H1 (cell line): Measurements from ENCODE around the gene PTMA. TPM values are rescaled to one million over a fixed set of nuclear protein-coding genes. Genes with fewer than 3 reads are reported as not detected.

Experiments used
- KDM4A ChIP-seq: IDR thresholded peaks from one replicate; pipeline ENCODE4 v1.7.1; 2012; ENCODE audit warnings: low read depth, mild to moderate bottlenecking, moderate library complexity, low read length, inconsistent platforms; ENCODE audit not compliant: severe bottlenecking
- SUZ12 ChIP-seq: fragments of 200-600 bp; sonication (generic); IDR thresholded peaks from 2 replicates; pipeline ENCODE4 v1.6.1; 2012; ENCODE audit warnings: mild to moderate bottlenecking, inconsistent platforms, low read length, moderate library complexity, mixed read lengths
- polyA plus RNA-seq, 7 experiments: library from polyadenylated mRNA; depleted of rRNA in 3 of 7; stranded (reverse) in 5 of 7; unstranded in 2 of 7; fragments of >200 nt in 5 of 7; fragments of 200-250 nt in 2 of 7; gene quantifications; 1 replicate in 5 of 7; 2 replicates in 1 of 7; 4 replicates in 1 of 7; pipeline versions ENCODE4 v1.2.1 to v1.2.3, GENCODE V29; 2011 to 2013; ENCODE audit warnings: missing spikeins in 2 of 7, mixed read lengths in 2 of 7
- total RNA-seq: library from RNA; stranded (reverse); fragmentation: NEBNext Ultra II Directional; extraction: Animal tissue kit (Norgen Biotek cat#: 25700); gene quantifications from 2 replicates; pipeline ENCODE4 v1.2.1, GENCODE V29; 2021
- TF ChIP-seq, protein P1 (sequence below): fragments of 300-600 bp; sonication (generic); IDR thresholded peaks from 2 replicates; pipeline ENCODE4 v1.7.1; 2012; ENCODE audit warnings: low read length, moderate library complexity, mild to moderate bottlenecking, inconsistent platforms; ENCODE audit not compliant: insufficient replicate concordance
- TF ChIP-seq, protein P2 (sequence below): IDR thresholded peaks from 2 replicates; pipeline ENCODE4 v1.6.1; 2012; ENCODE audit warnings: inconsistent platforms
- TF ChIP-seq, protein P3 (sequence below): IDR thresholded peaks from 2 replicates; pipeline ENCODE4 v1.6.1; 2011; ENCODE audit warnings: low read depth, mild to moderate bottlenecking, low read length; ENCODE audit not compliant: insufficient read depth

Gene PTMA
- total and polyA plus RNA-seq, 2 of the 8 experiments (the other 6 are each of a cell fraction or from before 2014, with no cell fraction given): 683 to 2,680 TPM

DNA sequence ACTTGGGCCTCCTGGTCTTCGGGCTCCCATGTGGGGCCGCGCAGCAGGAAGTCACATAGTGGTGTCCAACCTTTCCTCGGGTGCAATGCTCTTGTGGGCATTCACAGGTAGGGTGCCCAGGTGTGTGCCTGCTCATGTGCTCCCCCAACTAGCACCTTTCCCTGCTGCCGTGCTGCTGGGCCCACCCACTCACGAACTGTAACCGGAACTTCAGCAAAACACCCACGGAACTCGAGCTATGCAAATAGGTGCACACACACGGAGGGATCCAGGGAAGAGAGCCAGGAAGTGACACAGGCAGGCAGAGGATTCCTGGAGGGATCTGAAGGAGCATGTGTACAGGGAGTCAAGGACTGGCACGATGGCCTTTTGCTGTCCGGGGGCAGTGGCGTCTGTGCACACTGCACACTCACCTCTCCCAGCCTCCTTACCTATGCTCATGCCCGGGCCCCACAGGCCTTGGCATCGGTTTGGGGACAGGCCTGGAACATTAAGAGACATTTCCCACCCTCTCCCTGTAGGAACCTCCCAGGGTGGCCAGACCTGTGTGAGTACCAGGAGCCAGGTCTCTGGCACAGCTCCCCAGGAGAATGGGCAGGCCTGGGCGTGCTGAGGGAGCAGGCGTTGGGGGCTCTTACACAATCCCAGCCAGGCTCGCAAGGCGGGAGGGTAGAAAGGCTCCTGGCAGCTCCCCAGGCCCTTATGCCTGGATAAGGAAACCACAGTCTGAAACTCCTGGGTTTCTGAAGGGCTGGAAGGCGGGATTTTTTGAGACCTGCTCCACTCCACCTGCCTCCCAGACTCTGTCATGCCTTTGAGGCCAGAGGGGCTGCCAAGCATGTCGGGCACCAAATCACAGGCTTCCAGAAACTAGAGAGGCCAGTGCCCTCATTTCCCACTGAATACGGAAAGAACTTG lies 6.6 kb upstream of the PTMA start (continued):
- TF ChIP-seq, protein P1, sequence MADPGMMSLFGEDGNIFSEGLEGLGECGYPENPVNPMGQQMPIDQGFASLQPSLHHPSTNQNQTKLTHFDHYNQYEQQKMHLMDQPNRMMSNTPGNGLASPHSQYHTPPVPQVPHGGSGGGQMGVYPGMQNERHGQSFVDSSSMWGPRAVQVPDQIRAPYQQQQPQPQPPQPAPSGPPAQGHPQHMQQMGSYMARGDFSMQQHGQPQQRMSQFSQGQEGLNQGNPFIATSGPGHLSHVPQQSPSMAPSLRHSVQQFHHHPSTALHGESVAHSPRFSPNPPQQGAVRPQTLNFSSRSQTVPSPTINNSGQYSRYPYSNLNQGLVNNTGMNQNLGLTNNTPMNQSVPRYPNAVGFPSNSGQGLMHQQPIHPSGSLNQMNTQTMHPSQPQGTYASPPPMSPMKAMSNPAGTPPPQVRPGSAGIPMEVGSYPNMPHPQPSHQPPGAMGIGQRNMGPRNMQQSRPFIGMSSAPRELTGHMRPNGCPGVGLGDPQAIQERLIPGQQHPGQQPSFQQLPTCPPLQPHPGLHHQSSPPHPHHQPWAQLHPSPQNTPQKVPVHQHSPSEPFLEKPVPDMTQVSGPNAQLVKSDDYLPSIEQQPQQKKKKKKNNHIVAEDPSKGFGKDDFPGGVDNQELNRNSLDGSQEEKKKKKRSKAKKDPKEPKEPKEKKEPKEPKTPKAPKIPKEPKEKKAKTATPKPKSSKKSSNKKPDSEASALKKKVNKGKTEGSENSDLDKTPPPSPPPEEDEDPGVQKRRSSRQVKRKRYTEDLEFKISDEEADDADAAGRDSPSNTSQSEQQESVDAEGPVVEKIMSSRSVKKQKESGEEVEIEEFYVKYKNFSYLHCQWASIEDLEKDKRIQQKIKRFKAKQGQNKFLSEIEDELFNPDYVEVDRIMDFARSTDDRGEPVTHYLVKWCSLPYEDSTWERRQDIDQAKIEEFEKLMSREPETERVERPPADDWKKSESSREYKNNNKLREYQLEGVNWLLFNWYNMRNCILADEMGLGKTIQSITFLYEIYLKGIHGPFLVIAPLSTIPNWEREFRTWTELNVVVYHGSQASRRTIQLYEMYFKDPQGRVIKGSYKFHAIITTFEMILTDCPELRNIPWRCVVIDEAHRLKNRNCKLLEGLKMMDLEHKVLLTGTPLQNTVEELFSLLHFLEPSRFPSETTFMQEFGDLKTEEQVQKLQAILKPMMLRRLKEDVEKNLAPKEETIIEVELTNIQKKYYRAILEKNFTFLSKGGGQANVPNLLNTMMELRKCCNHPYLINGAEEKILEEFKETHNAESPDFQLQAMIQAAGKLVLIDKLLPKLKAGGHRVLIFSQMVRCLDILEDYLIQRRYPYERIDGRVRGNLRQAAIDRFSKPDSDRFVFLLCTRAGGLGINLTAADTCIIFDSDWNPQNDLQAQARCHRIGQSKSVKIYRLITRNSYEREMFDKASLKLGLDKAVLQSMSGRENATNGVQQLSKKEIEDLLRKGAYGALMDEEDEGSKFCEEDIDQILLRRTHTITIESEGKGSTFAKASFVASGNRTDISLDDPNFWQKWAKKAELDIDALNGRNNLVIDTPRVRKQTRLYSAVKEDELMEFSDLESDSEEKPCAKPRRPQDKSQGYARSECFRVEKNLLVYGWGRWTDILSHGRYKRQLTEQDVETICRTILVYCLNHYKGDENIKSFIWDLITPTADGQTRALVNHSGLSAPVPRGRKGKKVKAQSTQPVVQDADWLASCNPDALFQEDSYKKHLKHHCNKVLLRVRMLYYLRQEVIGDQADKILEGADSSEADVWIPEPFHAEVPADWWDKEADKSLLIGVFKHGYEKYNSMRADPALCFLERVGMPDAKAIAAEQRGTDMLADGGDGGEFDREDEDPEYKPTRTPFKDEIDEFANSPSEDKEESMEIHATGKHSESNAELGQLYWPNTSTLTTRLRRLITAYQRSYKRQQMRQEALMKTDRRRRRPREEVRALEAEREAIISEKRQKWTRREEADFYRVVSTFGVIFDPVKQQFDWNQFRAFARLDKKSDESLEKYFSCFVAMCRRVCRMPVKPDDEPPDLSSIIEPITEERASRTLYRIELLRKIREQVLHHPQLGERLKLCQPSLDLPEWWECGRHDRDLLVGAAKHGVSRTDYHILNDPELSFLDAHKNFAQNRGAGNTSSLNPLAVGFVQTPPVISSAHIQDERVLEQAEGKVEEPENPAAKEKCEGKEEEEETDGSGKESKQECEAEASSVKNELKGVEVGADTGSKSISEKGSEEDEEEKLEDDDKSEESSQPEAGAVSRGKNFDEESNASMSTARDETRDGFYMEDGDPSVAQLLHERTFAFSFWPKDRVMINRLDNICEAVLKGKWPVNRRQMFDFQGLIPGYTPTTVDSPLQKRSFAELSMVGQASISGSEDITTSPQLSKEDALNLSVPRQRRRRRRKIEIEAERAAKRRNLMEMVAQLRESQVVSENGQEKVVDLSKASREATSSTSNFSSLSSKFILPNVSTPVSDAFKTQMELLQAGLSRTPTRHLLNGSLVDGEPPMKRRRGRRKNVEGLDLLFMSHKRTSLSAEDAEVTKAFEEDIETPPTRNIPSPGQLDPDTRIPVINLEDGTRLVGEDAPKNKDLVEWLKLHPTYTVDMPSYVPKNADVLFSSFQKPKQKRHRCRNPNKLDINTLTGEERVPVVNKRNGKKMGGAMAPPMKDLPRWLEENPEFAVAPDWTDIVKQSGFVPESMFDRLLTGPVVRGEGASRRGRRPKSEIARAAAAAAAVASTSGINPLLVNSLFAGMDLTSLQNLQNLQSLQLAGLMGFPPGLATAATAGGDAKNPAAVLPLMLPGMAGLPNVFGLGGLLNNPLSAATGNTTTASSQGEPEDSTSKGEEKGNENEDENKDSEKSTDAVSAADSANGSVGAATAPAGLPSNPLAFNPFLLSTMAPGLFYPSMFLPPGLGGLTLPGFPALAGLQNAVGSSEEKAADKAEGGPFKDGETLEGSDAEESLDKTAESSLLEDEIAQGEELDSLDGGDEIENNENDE: no peak
- TF ChIP-seq, protein P2, sequence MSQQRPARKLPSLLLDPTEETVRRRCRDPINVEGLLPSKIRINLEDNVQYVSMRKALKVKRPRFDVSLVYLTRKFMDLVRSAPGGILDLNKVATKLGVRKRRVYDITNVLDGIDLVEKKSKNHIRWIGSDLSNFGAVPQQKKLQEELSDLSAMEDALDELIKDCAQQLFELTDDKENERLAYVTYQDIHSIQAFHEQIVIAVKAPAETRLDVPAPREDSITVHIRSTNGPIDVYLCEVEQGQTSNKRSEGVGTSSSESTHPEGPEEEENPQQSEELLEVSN: peak; percentile 87
- TF ChIP-seq SUZ12 (no peak), KDM4A (no peak)
- TF ChIP-seq, protein P3, sequence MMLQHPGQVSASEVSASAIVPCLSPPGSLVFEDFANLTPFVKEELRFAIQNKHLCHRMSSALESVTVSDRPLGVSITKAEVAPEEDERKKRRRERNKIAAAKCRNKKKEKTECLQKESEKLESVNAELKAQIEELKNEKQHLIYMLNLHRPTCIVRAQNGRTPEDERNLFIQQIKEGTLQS: no peak
